Liver (tissue), 9 donors: Measurements from ENCODE around the gene ID4. TPM values are rescaled to one million over a fixed set of nuclear protein-coding genes. Genes with fewer than 3 reads are reported as not detected.
A peak's percentile ranks its signal among the peaks of the same experiment; 100 is the strongest.

Source experiments
- DNase-seq: peaks from one replicate; pipeline ENCODE4 v3.0.0-alpha.2; 2017; ENCODE audit warnings: low spot score
- H3K27ac ChIP-seq, 2 donors: one replicate each; pipeline ENCODE4 v1.7.0; 2013; ENCODE audit warnings: inconsistent platforms in 2 of 2, low read length in 2 of 2, control low read depth in 1 of 2, low read depth in 1 of 2, mild to moderate bottlenecking in 1 of 2
- H3K27me3 ChIP-seq, 4 donors: one replicate each; pipeline versions ENCODE4 v1.6.1 to v1.7.0; 2013; ENCODE audit warnings: low read length in 3 of 4, inconsistent platforms in 1 of 4, mild to moderate bottlenecking in 1 of 4, moderate library complexity in 1 of 4; ENCODE audit not compliant: control insufficient read depth in 4 of 4, insufficient read depth in 4 of 4
- H3K36me3 ChIP-seq, 4 donors: one replicate each; pipeline versions ENCODE4 v1.6.1 to v1.7.0; 2013; ENCODE audit warnings: low read length in 3 of 4, mild to moderate bottlenecking in 3 of 4, low read depth in 1 of 4, moderate library complexity in 1 of 4; ENCODE audit not compliant: control insufficient read depth in 4 of 4, insufficient read depth in 3 of 4
- H3K4me1 ChIP-seq, 4 donors: one replicate each; pipeline versions ENCODE4 v1.6.1 to v1.7.0; 2013; ENCODE audit warnings: low read length in 3 of 4, mild to moderate bottlenecking in 3 of 4, moderate library complexity in 1 of 4; ENCODE audit not compliant: control insufficient read depth in 4 of 4, insufficient read depth in 4 of 4
- H3K4me3 ChIP-seq, 3 donors: one replicate each; pipeline versions ENCODE4 v1.6.1 to v1.7.0; 2013; ENCODE audit warnings: low read length in 3 of 3, control low read depth in 1 of 3, low read depth in 1 of 3, mild to moderate bottlenecking in 1 of 3
- H3K9ac ChIP-seq, 2 donors: one replicate each; pipeline ENCODE4 v1.7.0; 2013; ENCODE audit warnings: low read length in 2 of 2, mild to moderate bottlenecking in 2 of 2, moderate library complexity in 2 of 2, control low read depth in 1 of 2, low read depth in 1 of 2
- H3K9me3 ChIP-seq, 4 donors: one replicate each; pipeline versions ENCODE4 v1.6.1 to v1.7.0; 2013; ENCODE audit warnings: low read length in 3 of 4; ENCODE audit not compliant: control insufficient read depth in 4 of 4
- ATF3 ChIP-seq: IDR thresholded peaks from 2 replicates; pipeline ENCODE4 v1.6.1; 2016; ENCODE audit warnings: antibody characterized with exemption
- CTCF ChIP-seq: fragments of 150-350 bp; IDR thresholded peaks from 2 replicates; pipeline ENCODE4 v1.5.1; 2017; ENCODE audit warnings: improper control_type of control experiment, low read depth, low read length; ENCODE audit not compliant: missing input control
- EGR1 ChIP-seq, 2 donors: IDR thresholded peaks; 2 replicates each; pipeline ENCODE4 v1.6.1; 2016 to 2018; ENCODE audit warnings: antibody characterized with exemption in 2 of 2, low read depth in 2 of 2
- FOXA1 ChIP-seq: IDR thresholded peaks from 2 replicates; pipeline ENCODE4 v1.6.1; 2016; ENCODE audit warnings: antibody characterized with exemption
- FOXA2 ChIP-seq: IDR thresholded peaks from 2 replicates; pipeline ENCODE4 v1.6.1; 2016; ENCODE audit warnings: antibody characterized with exemption
- GABPA ChIP-seq, 2 donors: IDR thresholded peaks in 1 of 2; conservative IDR thresholded peaks in 1 of 2; 2 replicates each; pipeline ENCODE4 v1.6.1; 2016; ENCODE audit warnings: antibody characterized with exemption in 2 of 2, mild to moderate bottlenecking in 1 of 2, moderate library complexity in 1 of 2
- HNF4A ChIP-seq, 2 donors: conservative IDR thresholded peaks; 2 replicates each; pipeline ENCODE4 v1.6.1; 2016; ENCODE audit warnings: antibody characterized with exemption in 2 of 2, mild to moderate bottlenecking in 2 of 2
- HNF4G ChIP-seq: IDR thresholded peaks from 2 replicates; pipeline ENCODE4 v1.6.1; 2016; ENCODE audit warnings: antibody characterized with exemption
- MAX ChIP-seq: IDR thresholded peaks from 2 replicates; pipeline ENCODE4 v1.6.1; 2016; ENCODE audit warnings: antibody characterized with exemption
- NR2F2 ChIP-seq: IDR thresholded peaks from 2 replicates; pipeline ENCODE4 v1.6.1; 2016; ENCODE audit warnings: antibody characterized with exemption
- RAD21 ChIP-seq, 2 donors: IDR thresholded peaks; 2 replicates each; pipeline ENCODE4 v1.6.1; 2016; ENCODE audit warnings: antibody characterized with exemption in 2 of 2, mild to moderate bottlenecking in 2 of 2
- REST ChIP-seq: IDR thresholded peaks from 2 replicates; pipeline ENCODE4 v1.6.1; 2016; ENCODE audit warnings: antibody characterized with exemption, mild to moderate bottlenecking
- RXRA ChIP-seq, 2 donors: IDR thresholded peaks; 2 replicates each; pipeline ENCODE4 v1.6.1; 2017 to 2018; ENCODE audit warnings: antibody characterized with exemption in 2 of 2, mild to moderate bottlenecking in 1 of 2
- SP1 ChIP-seq: IDR thresholded peaks from 2 replicates; pipeline ENCODE4 v1.6.1; 2018; ENCODE audit warnings: antibody characterized with exemption, mild to moderate bottlenecking
- TAF1 ChIP-seq: conservative IDR thresholded peaks from 2 replicates; pipeline ENCODE4 v1.6.1; 2016; ENCODE audit warnings: antibody characterized with exemption, mild to moderate bottlenecking
- YY1 ChIP-seq: IDR thresholded peaks from 2 replicates; pipeline ENCODE4 v1.6.1; 2016; ENCODE audit warnings: antibody characterized with exemption, mild to moderate bottlenecking
- WGBS: extraction: QIAGEN DNeasy Blood & Tissue Kit; methylation state at CpG from one replicate; pipeline ENCODE4 v1.1.7; 2013; 5-methylcytosine and 5-hydroxymethylcytosine counted together
- polyA plus RNA-seq, 2 donors: library from polyadenylated mRNA; stranded (reverse) in 1 of 2; unstranded in 1 of 2; fragments of 200-250 nt in 1 of 2; fragments of >200 nt in 1 of 2; fragmentation: Nextera tagmentation in 1 of 2; extraction: Ambion mirVana in 1 of 2; gene quantifications; one replicate each; pipeline versions ENCODE4 v1.2.1 to v1.2.3, GENCODE V29; 2013 to 2015
- total RNA-seq, 2 donors: library from RNA; depleted of rRNA; stranded (reverse); fragments of >200 nt; gene quantifications; one replicate each; pipeline ENCODE4 v1.2.3, GENCODE V29; 2014
- donor health status: healthy.
- donor health status: healthy.
- donor health status: healthy.
- donor health status: healthy.
- donor health status: healthy.

Gene ID4
- total and polyA plus RNA-seq, 4 donors: 0.38 to 3.7 (median 1.2) TPM

- no peaks in the 10 kb centered on the region for H3K9me3 ChIP-seq
- peaks cover 0 to 6% (median 3%) of the 10 kb centered on the region in 4 donors for H3K27me3 ChIP-seq
- TF ChIP-seq SP1: no peak
- TF ChIP-seq RAD21 (IDR thresholded peaks at IDR 0.05): peak; percentile 63 to 73
- peak; percentile 55 for TF ChIP-seq CTCF
- TF ChIP-seq YY1: no peak
- no peak for TF ChIP-seq HNF4G
- H3K9ac ChIP-seq: no peak overlapping the region
- H3K27ac ChIP-seq: no peak overlapping the region
- H3K36me3 ChIP-seq: no peaks in the 10 kb centered on the region
- peaks cover 0 to 6% (median 3%) of the 10 kb centered on the region in 4 donors for H3K4me1 ChIP-seq
- no peak for DNase-seq
- 49% methylated on average over 6 of the region's 6 CpGs for whole genome bisulfite sequencing
- no peak overlapping the region for H3K4me3 ChIP-seq
Observed at GRCh38 chr6:19812512-19813119, 24.6 kb upstream of the ID4 start.

GRCh38 chr6:19818805-19819204, 18.4 kb upstream of the ID4 start:
- peaks cover 0 to 10% (median 0%) of the 10 kb centered on the region in 4 donors for H3K27me3 ChIP-seq
- no peak for DNase-seq
- H3K36me3 ChIP-seq: no peaks in the 10 kb centered on the region
- H3K27ac ChIP-seq: no peak overlapping the region
- H3K9me3 ChIP-seq: no peaks in the 10 kb centered on the region
- H3K9ac ChIP-seq: no peak overlapping the region
- no peak overlapping the region for H3K4me3 ChIP-seq
- no peaks in the 10 kb centered on the region for H3K4me1 ChIP-seq
- WGBS: 63% methylated on average over 2 of the region's 2 CpGs
- TF ChIP-seq TAF1: no peak
- TF ChIP-seq NR2F2: no peak
- TF ChIP-seq HNF4A (conservative IDR thresholded peaks at IDR 0.05): no peak
- no peak for TF ChIP-seq MAX
- no peak for TF ChIP-seq EGR1 (IDR thresholded peaks at IDR 0.05; ENCODE audit: low read depth in 2 of 2)
- TF ChIP-seq HNF4G: no peak
- no peak for TF ChIP-seq GABPA (IDR thresholded peaks at IDR 0.05 in 1 of 2, conservative IDR thresholded peaks at IDR 0.05 in 1 of 2)
- TF ChIP-seq ATF3: no peak
- no peak for TF ChIP-seq YY1

- DNase-seq: no peak
- peaks cover 0 to 10% (median 0%) of the 10 kb centered on the region in 4 donors for H3K27me3 ChIP-seq
- 86% methylated on average over 6 of the region's 6 CpGs for WGBS
Observed at GRCh38 chr6:19824058-19824807, 12.9 kb upstream of the ID4 start.

More at GRCh38 chr6:19824058-19824807, 12.9 kb upstream of the ID4 start:
- H3K4me1 ChIP-seq: no peaks in the 10 kb centered on the region
- TF ChIP-seq SP1 (no peak), HNF4G (no peak), MAX (no peak), REST (no peak), ATF3 (no peak), RAD21 (IDR thresholded peaks at IDR 0.05) (no peak), EGR1 (IDR thresholded peaks at IDR 0.05; ENCODE audit: low read depth in 2 of 2) (no peak), YY1 (no peak), FOXA2 (no peak), TAF1 (no peak), GABPA (IDR thresholded peaks at IDR 0.05 in 1 of 2, conservative IDR thresholded peaks at IDR 0.05 in 1 of 2) (no peak), RXRA (IDR thresholded peaks at IDR 0.05) (no peak), HNF4A (conservative IDR thresholded peaks at IDR 0.05) (no peak), NR2F2 (no peak), FOXA1 (no peak)
- no peak overlapping the region for H3K9ac ChIP-seq
- H3K36me3 ChIP-seq: no peaks in the 10 kb centered on the region
- H3K9me3 ChIP-seq: peaks cover 0 to 8% (median 0%) of the 10 kb centered on the region in 4 donors
- H3K4me3 ChIP-seq: no peak overlapping the region
- H3K27ac ChIP-seq: no peak overlapping the region
